NB4 (cell line): Measurements from ENCODE around the gene AZU1.

ENCODE experiments used
- CTCF ChIP-seq: IDR thresholded peaks from one replicate; pipeline ENCODE4 v1.5.1; 2012; ENCODE audit warnings: low read depth, low read length
- POLR2A ChIP-seq: IDR thresholded peaks from 2 replicates; pipeline ENCODE4 v1.6.1; 2011; ENCODE audit warnings: mild to moderate bottlenecking; ENCODE audit not compliant: insufficient read length; ENCODE audit errors: extremely low read depth

DNA sequence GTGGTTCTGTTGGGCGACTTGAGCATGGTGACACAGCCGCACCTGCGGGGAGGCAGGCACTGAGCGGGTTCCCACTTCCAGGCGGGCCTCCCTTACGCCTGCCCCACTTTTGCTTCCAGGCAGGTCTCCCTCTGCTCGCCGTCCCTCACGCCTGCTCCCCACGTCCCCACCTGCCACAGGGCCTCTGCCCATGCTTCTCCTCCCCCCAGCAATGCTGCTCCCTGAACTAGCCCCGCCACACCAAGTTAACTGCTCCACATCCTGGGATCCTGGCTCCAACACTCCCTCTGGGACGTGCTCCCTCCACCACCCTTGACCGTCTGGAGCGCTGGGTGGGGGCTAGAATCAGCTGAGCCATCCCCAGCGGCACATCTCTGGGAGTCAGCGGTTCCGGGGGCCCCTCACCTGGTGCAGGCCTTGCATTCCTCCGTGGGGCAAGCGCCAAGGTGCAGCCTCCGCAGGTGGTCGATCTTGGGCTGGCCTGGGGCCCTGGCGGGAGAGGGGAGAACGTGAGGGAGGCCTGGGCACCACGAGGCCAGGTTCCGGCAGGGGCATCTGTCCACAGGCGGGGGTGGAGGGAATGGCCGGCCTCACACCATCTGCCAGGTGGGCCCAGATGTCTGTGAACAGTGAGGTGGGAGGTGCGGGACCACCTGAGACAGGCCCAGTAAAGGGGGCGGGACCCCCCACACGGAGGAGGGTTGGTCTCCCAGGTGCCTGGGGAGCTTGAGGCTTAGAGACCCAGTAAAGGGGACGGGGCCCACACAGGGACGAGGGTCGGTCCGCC lies 41.0 kb downstream of the AZU1 start:
- TF ChIP-seq CTCF (no peak), POLR2A (no peak)
